ENCODE results near the gene BRD9. TPM values are rescaled to one million over a fixed set of nuclear protein-coding genes. Genes with fewer than 3 reads are reported as not detected.
A peak's percentile ranks its signal among the peaks of the same experiment; 100 is the strongest.
"Not testable (repeated sequence)": the region's sequence is repeated elsewhere in the genome, so short reads cannot be mapped to it uniquely, and the experiment has no call there.

Gene BRD9
- total RNA-seq, 2 experiments from 2014 or later, result 46.7 to 49.7 TPM

DNA sequence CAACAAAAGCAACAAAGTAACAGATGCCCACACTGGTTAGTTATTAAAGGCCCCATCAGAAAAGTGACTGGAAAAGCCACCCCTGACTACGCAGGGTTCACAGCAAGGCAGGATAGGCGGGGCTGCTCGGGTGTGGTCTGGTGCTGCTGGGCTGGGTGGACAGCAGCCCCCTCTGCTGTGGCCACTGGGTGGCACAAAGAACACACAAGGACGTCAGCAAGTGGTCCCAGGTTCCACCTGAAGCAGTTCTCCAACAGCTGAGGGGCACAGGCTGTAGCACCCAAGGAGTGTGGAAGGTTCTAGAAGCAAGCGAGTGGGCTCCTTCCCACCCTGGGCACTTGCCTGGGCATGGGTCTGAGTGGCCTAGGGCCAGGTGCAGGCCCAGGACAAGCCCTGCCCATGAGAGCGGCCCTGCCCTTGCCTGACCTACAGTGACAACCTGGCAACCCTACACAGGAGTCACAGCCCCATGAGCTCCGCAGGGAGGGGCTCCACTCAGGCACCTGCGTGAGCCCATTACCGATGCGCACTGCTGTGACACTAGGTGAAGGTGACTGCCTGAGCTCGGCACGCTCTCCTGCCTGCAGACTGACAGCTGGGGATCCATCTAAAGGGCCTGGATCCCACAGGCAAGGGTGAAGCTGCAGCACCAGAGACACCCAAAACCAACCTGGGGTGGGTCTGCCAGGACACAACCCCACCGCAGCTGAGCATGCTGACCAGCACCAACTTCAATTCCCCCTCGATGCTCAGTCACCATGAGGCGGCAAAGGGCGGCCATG is 8.1 kb downstream of the BRD9 start:
- Mint-ChIP-seq H3K4me1 (peaks cover 24% of the 10 kb centered on the region), H3K9me3 (ENCODE audit: low read depth) (peaks cover 11% of the 10 kb centered on the region), H3K36me3 (ENCODE audit: low read depth) (peaks cover 85% of the 10 kb centered on the region), H3K27me3 (no peaks in the 10 kb centered on the region), H3K27ac (no peak overlapping the region), H3K4me3 (no peak overlapping the region)
- ATAC-seq, result no peak
- ChIA-PET POLR2A (no interaction called here), CTCF (no interaction called here)
- no peak for DNase-seq
- intact Hi-C loops (cut with DNase I, micrococcal nuclease), result no loop called here

DNA sequence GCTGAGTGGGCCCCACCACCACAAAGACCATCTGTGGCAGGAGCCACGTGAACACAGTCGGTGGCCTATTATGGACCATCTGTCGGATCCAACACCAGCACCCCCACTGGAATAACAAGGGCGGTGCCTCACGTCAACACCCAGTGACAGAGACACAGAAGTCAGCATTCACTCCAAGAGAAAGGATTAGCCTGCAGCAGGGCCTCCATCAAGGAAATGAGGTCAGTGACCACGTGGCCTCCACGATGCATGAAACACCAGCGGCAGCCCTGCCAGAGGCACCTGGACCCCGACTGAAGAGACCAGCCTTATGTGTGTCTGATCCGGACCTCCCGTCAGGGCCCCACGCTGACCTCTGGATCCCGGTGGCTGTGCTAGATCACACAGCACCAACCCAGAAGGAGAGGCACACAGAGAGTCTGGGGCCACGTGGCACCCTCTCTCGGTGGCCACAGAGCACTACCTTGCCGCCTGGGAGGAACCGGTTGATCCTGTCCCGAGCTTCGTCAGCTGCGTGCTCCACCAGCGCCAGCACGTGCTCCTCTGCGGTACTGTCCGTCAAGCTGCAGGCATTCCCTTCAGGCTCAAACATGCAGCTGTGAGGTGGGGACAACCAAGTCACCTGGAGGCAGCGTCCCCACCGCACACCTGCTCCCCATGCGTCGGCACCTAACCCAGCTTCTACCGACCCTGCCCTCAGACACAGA is 9.0 kb downstream of the BRD9 start:
- intact Hi-C loops (cut with DNase I, micrococcal nuclease), result no loop called here
- CTCF ChIA-PET, result no interaction called here
- no peak for ATAC-seq
- peaks cover 77% of the 10 kb centered on the region for H3K36me3 Mint-ChIP-seq (ENCODE audit: low read depth)
- H3K9me3 Mint-ChIP-seq (ENCODE audit: low read depth), result peaks cover 11% of the 10 kb centered on the region
- peaks cover 19% of the 10 kb centered on the region for H3K4me1 Mint-ChIP-seq
- no peak for DNase-seq
- H3K27me3 Mint-ChIP-seq, result no peaks in the 10 kb centered on the region
- no peak overlapping the region for H3K4me3 Mint-ChIP-seq
- H3K27ac Mint-ChIP-seq, result no peak overlapping the region
- POLR2A ChIA-PET, result no interaction called here

DNA sequence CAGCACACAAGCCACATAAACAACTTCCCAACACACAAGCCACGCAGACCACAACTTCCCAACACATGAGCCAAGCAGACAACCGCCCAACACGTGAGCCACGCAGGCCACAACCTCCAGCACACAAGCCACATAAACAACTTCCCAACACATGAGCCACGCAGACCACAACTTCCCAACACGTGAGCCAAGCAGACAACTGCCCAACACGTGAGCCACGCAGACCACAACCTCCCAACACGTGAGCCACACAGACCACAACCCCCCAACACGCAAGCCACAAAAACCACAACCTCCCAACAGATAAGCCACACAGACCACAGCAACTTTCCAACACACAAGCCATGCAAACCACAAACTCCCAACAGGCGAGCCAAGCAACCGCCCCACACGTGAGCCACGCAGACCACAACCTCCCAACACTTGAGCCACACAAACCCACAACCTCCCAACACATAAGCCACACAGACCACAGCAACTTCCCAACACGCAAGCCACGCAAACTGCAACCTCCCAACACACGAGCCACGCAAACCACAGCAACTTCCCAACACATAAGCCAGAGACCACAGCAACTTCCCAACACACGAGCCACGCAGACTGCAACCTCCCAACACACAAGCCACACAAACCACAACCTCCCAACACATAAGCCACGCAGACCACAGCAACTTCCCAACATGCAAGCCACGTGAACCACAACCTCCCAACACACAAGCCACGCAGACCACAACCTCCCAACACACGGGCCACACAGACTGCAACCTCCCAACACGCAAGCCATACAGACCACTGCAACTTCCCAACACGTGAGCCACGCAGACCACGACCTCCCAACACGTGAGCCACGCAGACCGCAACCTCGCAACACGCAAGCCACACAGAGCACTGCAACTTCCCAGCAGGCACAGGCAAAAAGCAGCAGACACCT is 10.1 kb downstream of the BRD9 start:
- DNase-seq, result no peak
- H3K27me3 Mint-ChIP-seq, result no peaks in the 10 kb centered on the region
- peaks cover 11% of the 10 kb centered on the region for H3K9me3 Mint-ChIP-seq (ENCODE audit: low read depth)
- intact Hi-C loops (cut with DNase I, micrococcal nuclease), result no loop called here
- POLR2A ChIA-PET, result no interaction called here
- peaks cover 74% of the 10 kb centered on the region for H3K36me3 Mint-ChIP-seq (ENCODE audit: low read depth)
- peaks cover 16% of the 10 kb centered on the region for H3K4me1 Mint-ChIP-seq
- ATAC-seq, result no peak
- CTCF ChIA-PET, result interaction anchor here (0.6 kb wide), 1 partner anchor 662 kb away, joined by 3 read pairs; no protein-coding TSS in a partner anchor
- H3K4me3 Mint-ChIP-seq, result peak overlapping the region; percentile 63
- peak overlapping the region; percentile 75 for H3K27ac Mint-ChIP-seq

DNA sequence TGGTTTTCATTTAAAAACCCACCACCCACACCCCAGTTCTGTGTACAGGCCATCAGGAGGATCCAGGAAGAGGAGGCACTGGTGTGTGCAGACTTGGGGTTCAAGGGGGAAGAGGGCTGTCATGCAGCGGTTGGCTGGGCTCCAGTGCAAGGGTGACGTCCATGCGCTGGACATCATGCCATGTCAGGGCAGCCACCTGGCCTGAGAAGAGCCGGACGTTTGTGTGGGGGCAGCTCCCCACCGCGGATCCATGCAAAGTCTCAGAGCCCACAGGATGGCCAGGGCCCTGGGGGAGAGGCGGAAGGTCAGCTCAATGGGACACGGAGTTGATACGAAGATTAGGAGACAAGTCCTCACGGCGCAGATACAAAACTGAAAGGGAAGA is 11.1 kb downstream of the BRD9 start:
- Mint-ChIP-seq H3K4me1 (peaks cover 16% of the 10 kb centered on the region), H3K27ac (no peak overlapping the region), H3K36me3 (ENCODE audit: low read depth) (peaks cover 68% of the 10 kb centered on the region), H3K27me3 (no peaks in the 10 kb centered on the region), H3K4me3 (no peak overlapping the region), H3K9me3 (ENCODE audit: low read depth) (peaks cover 11% of the 10 kb centered on the region)
- DNase-seq, result no peak
- CTCF ChIA-PET, result no interaction called here
- POLR2A ChIA-PET, result no interaction called here
- intact Hi-C loops (cut with DNase I, micrococcal nuclease), result no loop called here
- ATAC-seq, result no peak

DNA sequence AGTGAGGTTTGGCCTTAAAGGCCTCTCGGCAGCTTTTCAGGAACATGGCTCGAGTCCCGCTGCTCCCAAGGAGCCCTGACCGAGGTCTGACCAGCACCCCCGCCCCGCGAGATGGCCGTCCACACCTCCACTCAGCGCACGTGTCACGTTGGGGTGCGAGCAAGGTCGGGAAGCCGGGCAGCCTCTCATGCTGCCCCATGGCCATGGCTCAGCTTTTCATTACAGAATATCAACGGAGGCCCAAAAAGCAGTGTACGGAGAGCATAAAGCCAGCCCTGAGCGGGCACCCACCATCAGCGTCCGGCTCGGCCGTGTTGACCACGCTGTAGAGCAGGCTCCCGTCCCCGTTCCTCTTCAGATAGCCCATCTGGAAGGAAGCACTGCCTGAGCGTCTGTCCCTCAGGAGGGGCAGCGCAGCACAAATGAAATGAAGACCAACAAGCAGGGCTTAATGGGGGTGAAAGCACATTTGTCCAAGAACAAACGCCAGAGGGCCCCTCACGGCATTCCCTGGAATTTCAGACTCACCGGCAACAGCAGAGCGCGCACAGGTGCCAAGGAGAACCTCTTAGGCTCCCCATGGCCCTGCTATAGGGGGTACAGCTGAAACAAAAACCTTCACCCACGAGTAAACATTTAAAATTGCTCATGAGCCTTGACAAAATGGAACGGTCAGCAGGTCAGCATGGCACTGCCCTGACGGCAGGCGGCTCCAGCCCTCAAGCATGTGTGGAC is 11.6 kb downstream of the BRD9 start:
- CTCF ChIA-PET, result no interaction called here
- peaks cover 67% of the 10 kb centered on the region for H3K36me3 Mint-ChIP-seq (ENCODE audit: low read depth)
- no peak overlapping the region for H3K4me3 Mint-ChIP-seq
- peaks cover 16% of the 10 kb centered on the region for H3K4me1 Mint-ChIP-seq
- no peak overlapping the region for H3K27ac Mint-ChIP-seq
- DNase-seq (no peak), ATAC-seq (no peak)
- intact Hi-C loops (cut with DNase I, micrococcal nuclease), result no loop called here
- H3K9me3 Mint-ChIP-seq (ENCODE audit: low read depth), result peaks cover 11% of the 10 kb centered on the region
- POLR2A ChIA-PET, result no interaction called here
- H3K27me3 Mint-ChIP-seq, result no peaks in the 10 kb centered on the region

DNA sequence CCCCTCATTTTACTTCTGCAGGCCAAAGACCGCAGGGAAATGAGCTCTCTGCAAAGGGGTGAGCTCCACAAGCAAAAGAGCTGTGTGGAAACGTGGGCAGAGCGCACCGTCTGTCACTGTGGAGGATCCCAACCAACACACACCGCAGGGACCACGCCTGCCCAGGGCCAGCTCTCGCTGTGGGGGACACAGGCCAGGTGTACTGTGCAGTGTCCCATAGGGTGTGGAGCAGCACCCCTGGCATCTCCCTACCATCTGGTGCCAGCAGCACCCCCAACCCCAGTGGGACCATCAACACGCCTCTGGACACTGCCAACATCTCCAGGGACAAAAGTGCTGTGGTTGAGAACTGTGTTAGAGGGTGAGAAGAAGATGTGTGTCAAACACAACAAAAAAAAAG is 13.9 kb downstream of the BRD9 start:
- H3K4me3 Mint-ChIP-seq; POLR2A ChIA-PET; H3K27me3 Mint-ChIP-seq; DNase-seq; CTCF ChIA-PET; ATAC-seq; H3K27ac Mint-ChIP-seq; intact Hi-C loops (cut with DNase I, micrococcal nuclease): not testable (repeated sequence)
- Mint-ChIP-seq H3K4me1 (peaks cover 16% of the 10 kb centered on the region), H3K36me3 (ENCODE audit: low read depth) (peaks cover 64% of the 10 kb centered on the region), H3K9me3 (ENCODE audit: low read depth) (peaks cover 11% of the 10 kb centered on the region)

DNA sequence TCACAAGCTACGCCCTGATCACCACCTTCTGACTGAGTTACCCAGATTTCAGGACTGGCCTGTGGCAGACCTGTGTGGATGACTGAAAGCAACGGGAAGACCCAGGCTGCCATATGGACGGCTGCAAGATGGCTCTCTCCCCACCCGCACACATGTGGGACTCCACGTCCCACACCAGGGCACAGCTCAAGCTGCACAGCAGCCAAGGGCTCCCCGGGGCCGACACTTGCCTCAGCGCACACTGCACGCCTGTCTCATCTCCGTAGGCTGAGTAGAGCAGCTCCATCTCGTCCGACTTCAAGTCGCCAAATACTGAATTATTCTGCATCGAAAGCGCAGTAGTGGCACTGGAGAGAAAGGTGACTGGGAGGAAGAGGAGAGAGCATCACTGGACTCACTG is 14.5 kb downstream of the BRD9 start:
- peaks cover 64% of the 10 kb centered on the region for H3K36me3 Mint-ChIP-seq (ENCODE audit: low read depth)
- POLR2A ChIA-PET, result no interaction called here

DNA sequence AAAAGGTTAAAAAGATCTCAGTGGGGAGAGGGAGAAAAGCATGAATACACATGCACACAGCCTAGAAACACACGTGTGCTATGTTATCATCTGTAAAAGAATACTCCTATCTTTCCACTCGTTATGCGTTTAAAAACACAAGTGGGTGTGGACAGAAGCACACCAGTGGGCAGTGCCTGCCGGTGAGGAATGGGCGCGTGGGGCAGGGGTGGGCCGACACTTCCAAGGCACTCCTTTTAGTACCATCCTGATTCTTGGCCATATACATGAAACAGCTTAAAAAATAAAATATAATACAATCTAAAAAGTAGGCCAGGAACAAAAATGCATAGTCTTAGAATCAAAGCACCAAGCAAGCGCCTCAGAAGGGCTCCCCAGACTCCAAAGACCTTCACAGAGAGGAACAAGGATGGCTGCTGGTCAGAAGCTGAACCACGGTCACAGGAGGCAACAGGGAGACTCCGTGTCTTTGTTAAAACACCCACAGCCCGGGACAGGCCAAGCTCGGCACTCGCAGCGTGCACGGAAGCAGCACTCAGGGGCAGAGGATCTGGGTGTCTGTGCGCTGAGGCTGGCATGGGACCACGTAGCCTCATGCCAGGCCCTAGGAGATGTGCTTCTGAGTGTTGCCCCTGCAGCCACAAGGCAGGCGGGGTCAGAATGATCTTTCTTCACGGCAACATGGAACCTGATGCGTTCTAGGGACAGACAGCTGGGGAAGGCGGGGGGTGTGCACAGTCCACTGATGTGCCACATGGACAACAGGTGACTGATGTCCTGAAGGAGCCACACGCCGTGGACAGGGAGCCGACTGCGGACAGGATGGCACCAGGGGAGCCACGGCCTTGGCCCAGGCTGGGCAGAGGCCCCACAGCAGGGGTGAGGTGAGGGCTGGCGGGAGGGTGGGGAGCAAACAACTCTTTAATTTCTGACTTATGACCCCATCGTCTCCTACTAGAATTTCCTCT is 15.9 kb downstream of the BRD9 start:
- Mint-ChIP-seq H3K27me3 (no peaks in the 10 kb centered on the region), H3K9me3 (ENCODE audit: low read depth) (no peaks in the 10 kb centered on the region), H3K4me1 (peaks cover 2% of the 10 kb centered on the region), H3K4me3 (no peak overlapping the region), H3K27ac (no peak overlapping the region), H3K36me3 (ENCODE audit: low read depth) (peaks cover 50% of the 10 kb centered on the region)
- ChIA-PET POLR2A (no interaction called here), CTCF (no interaction called here)
- DNase-seq (no peak), ATAC-seq (no peak)
- intact Hi-C loops (cut with DNase I, micrococcal nuclease), result no loop called here

More for the DNA sequence above, 14.5 kb downstream of the BRD9 start:
- ATAC-seq (no peak), DNase-seq (no peak)
- intact Hi-C loops (cut with DNase I, micrococcal nuclease), result no loop called here
- H3K4me3 Mint-ChIP-seq, result no peak overlapping the region
- no peaks in the 10 kb centered on the region for H3K27me3 Mint-ChIP-seq
- H3K9me3 Mint-ChIP-seq (ENCODE audit: low read depth), result peaks cover 8% of the 10 kb centered on the region
- H3K27ac Mint-ChIP-seq, result no peak overlapping the region
- CTCF ChIA-PET, result no interaction called here
- peaks cover 15% of the 10 kb centered on the region for H3K4me1 Mint-ChIP-seq

DNA sequence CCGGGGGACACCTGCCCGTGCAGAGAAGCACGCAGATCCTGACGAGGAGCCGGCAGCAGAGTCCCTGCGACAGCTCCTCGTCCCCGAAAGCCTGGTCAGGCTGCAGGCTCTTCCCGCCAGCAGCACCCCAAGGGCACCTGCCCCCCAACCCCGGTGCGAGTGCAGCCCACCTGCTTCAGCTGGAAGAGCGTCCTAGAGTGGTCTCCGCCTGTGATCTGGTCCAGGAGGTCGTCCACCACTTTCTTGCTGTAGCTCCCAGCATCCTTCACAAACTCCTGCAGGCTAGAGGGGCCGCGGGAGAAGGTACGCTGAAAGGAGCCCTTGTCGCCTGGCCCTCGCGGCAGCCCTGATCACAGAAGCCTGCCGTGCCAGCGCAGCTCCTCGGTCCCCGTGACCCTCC is 16.7 kb downstream of the BRD9 start:
- peaks cover 50% of the 10 kb centered on the region for H3K36me3 Mint-ChIP-seq (ENCODE audit: low read depth)
- ATAC-seq (no peak), DNase-seq (no peak)
- no peak overlapping the region for H3K27ac Mint-ChIP-seq
- no peaks in the 10 kb centered on the region for H3K9me3 Mint-ChIP-seq (ENCODE audit: low read depth)
- POLR2A ChIA-PET, result no interaction called here
- no peaks in the 10 kb centered on the region for H3K4me1 Mint-ChIP-seq
- no peak overlapping the region for H3K4me3 Mint-ChIP-seq
- H3K27me3 Mint-ChIP-seq, result no peaks in the 10 kb centered on the region
- intact Hi-C loops (cut with DNase I, micrococcal nuclease), result no loop called here
- CTCF ChIA-PET, result no interaction called here

DNA sequence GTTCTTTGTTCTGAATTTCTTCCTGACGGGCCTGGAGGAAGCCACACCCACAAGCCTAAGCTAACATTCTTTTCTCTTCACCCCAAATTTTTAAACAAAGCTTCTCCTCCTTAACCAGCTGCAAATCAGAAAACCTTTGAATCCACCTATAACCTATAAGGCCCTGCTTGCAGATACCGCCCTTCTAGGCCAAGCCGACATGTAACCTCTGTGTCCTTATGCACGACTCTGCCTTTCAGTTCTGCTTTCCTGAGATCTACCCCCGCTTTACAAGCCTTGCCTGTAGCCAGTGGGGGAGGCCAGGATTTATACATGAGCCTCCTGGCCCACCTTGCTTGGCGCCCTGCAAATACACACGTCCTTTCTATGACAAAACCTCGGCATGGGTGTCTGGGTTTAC is 19.3 kb downstream of the BRD9 start:
- no peaks in the 10 kb centered on the region for H3K4me1 Mint-ChIP-seq
- H3K9me3 Mint-ChIP-seq (ENCODE audit: low read depth), result no peaks in the 10 kb centered on the region
- intact Hi-C loops (cut with DNase I, micrococcal nuclease), result no loop called here
- no peak overlapping the region for H3K27ac Mint-ChIP-seq
- no peaks in the 10 kb centered on the region for H3K27me3 Mint-ChIP-seq
- ChIA-PET POLR2A (no interaction called here), CTCF (no interaction called here)
- H3K4me3 Mint-ChIP-seq, result no peak overlapping the region
- ATAC-seq, result no peak
- H3K36me3 Mint-ChIP-seq (ENCODE audit: low read depth), result peaks cover 63% of the 10 kb centered on the region
- DNase-seq, result no peak

All from activated CD4-positive, alpha-beta T cell treated with anti-CD3 and anti-CD28 coated beads for 36 hours (primary cell).